Measurements from ENCODE around the gene MRPS2. TPM values are rescaled to one million over a fixed set of nuclear protein-coding genes. Genes with fewer than 3 reads are reported as not detected.
A peak's percentile ranks its signal among the peaks of the same experiment; 100 is the strongest.

The MRPS2 gene
- total RNA-seq, 4 donors from 2014 or later, result 18.2 to 39.5 (median 31.8) TPM

- 88 to 93% methylated on average over 19 to 25 of the region's 41 CpGs for WGBS, 2 donors
- peaks cover 19 to 40% (median 22%) of the 10 kb centered on the region in 3 donors for H3K4me1 ChIP-seq
- H3K9me3 ChIP-seq, result no peaks in the 10 kb centered on the region
- peaks cover 9 to 40% (median 15%) of the 10 kb centered on the region in 3 donors for H3K36me3 ChIP-seq
- no peak overlapping the region for H3K4me3 ChIP-seq
- TF ChIP-seq CTCF (IDR thresholded peaks at IDR 0.05) (no peak), POLR2A (IDR thresholded peaks at IDR 0.05) (no peak)
- intact Hi-C loops (cut with DNase I), result no loop called here
- no peaks in the 10 kb centered on the region for H3K27me3 ChIP-seq
- no peak overlapping the region for H3K27ac ChIP-seq
- DNase-seq, result no peak
These were observed 3.1 kb downstream of the MRPS2 start for GRCh38 chr9:135503371-135504261.

DNA sequence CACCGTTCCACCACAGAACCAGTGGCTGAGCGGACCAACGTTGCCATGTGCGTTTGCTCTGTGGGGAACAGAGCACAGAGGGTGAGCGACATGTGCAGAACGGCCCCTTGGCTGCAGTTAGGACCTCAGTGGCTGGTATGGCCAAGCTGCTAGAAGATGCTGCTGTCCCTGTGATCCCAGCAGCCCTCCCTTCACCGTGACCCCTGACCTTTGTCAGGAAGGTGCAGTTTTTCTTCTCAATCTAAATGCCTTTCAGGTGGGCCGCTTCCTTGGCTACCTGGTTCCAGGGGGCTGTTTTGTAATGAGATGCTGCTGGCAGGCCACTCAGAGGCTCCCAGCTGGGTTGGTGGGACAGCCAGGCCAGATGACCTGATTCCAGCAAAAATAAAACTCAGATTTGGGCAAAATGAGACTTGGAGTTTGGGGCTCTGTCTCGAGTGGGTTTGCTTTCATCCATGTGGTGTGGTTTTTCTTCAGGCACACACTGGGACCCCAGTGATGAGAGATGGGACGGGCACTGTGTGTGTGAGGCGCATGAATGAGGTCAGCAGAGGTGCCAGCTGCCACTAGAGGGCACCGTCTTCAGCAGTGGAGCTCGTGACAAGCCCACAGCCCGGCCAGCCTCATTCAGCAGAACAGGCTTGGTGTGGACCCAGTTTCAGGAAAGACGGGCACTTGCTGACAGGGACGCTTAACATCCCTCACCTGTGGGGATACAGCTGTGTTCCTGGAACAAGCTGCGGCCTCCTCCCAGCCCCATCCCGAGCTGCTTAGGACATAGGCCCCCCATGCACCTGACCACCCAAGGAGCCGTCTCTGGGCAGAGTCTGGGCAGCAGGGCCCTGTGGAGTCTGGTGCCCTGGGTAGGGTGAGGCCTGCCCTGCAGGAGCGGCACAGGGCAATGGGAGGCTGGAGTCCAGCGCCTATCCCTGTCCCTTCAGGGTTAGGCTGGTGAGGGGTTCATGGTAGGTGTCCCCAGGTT lies 4.1 kb downstream of the MRPS2 start:
- Histone ChIP-seq H3K27me3 (no peaks in the 10 kb centered on the region), H3K36me3 (peaks cover 9 to 40% (median 15%) of the 10 kb centered on the region in 3 donors), H3K9me3 (no peaks in the 10 kb centered on the region), H3K4me3 (no peak overlapping the region), H3K27ac (no peak overlapping the region), H3K4me1 (peaks cover 14 to 33% (median 15%) of the 10 kb centered on the region in 3 donors)
- DNase-seq, result no peak
- intact Hi-C loops (cut with DNase I), result no loop called here
- TF ChIP-seq POLR2A (IDR thresholded peaks at IDR 0.05) (no peak), CTCF (IDR thresholded peaks at IDR 0.05) (peak in 5 of 6 experiments; percentile 28 to 68 (median 52))
- 43 to 60% methylated on average over 7 to 11 of the region's 21 CpGs for WGBS, 2 donors

- Histone ChIP-seq H3K27me3 (no peaks in the 10 kb centered on the region), H3K4me3 (no peak overlapping the region), H3K27ac (no peak overlapping the region), H3K36me3 (peaks cover 9 to 40% (median 15%) of the 10 kb centered on the region in 3 donors), H3K4me1 (peaks cover 13 to 23% (median 14%) of the 10 kb centered on the region in 3 donors), H3K9me3 (no peaks in the 10 kb centered on the region)
- 77 to 87% methylated on average over 1 to 5 of the region's 24 CpGs for WGBS, 2 donors
- intact Hi-C loops (cut with DNase I), result no loop called here
- DNase-seq, result no peak
- no peak for TF ChIP-seq POLR2A (IDR thresholded peaks at IDR 0.05)
- no peak for TF ChIP-seq CTCF (IDR thresholded peaks at IDR 0.05)
These were observed 5.1 kb downstream of the MRPS2 start for GRCh38 chr9:135505406-135506187.

GRCh38 chr9:135506327-135507103 lies 6.0 kb downstream of the MRPS2 start:
- Histone ChIP-seq H3K27ac (no peak overlapping the region), H3K27me3 (no peaks in the 10 kb centered on the region), H3K4me3 (no peak overlapping the region), H3K36me3 (peaks cover 9 to 40% (median 15%) of the 10 kb centered on the region in 3 donors), H3K4me1 (peaks cover 10 to 18% (median 12%) of the 10 kb centered on the region in 3 donors), H3K9me3 (no peaks in the 10 kb centered on the region)
- WGBS, 2 donors, result 87% methylated on average over 7 of the region's 14 CpGs; no CpG with 5 or more reads in 1 of the 2 donors
- TF ChIP-seq CTCF (IDR thresholded peaks at IDR 0.05) (no peak), POLR2A (IDR thresholded peaks at IDR 0.05) (no peak)
- intact Hi-C loops (cut with DNase I), result no loop called here
- DNase-seq, result no peak
